ENCODE measurements around the gene IRX5. TPM values are rescaled to one million over a fixed set of nuclear protein-coding genes. Genes with fewer than 3 reads are reported as not detected.

Gene IRX5
- total RNA-seq, 2 experiments from 2014 or later: not detected

- H3K9me3 Mint-ChIP-seq: peaks cover 5% of the 10 kb centered on the region
- H3K4me1 Mint-ChIP-seq (ENCODE audit: low read depth): no peaks in the 10 kb centered on the region
- TF ChIP-seq, protein P1, sequence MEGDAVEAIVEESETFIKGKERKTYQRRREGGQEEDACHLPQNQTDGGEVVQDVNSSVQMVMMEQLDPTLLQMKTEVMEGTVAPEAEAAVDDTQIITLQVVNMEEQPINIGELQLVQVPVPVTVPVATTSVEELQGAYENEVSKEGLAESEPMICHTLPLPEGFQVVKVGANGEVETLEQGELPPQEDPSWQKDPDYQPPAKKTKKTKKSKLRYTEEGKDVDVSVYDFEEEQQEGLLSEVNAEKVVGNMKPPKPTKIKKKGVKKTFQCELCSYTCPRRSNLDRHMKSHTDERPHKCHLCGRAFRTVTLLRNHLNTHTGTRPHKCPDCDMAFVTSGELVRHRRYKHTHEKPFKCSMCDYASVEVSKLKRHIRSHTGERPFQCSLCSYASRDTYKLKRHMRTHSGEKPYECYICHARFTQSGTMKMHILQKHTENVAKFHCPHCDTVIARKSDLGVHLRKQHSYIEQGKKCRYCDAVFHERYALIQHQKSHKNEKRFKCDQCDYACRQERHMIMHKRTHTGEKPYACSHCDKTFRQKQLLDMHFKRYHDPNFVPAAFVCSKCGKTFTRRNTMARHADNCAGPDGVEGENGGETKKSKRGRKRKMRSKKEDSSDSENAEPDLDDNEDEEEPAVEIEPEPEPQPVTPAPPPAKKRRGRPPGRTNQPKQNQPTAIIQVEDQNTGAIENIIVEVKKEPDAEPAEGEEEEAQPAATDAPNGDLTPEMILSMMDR (IDR thresholded peaks at IDR 0.05): no peak
- H3K36me3 Mint-ChIP-seq (ENCODE audit: low read depth): no peaks in the 10 kb centered on the region
- ChIA-PET CTCF (no interaction called here), POLR2A (no interaction called here)
- no peak overlapping the region for H3K27ac ChIP-seq (ENCODE audit: low read depth in 1 of 2, low read length in 2 of 2)
- intact Hi-C loops (cut with DNase I, micrococcal nuclease): no loop called here
- no peaks in the 10 kb centered on the region for H3K4me1 ChIP-seq (ENCODE audit: insufficient read depth, low read length)
- no peak overlapping the region for H3K4me3 Mint-ChIP-seq
- peaks cover 4 to 11% of the 10 kb centered on the region in 2 experiments for H3K9me3 ChIP-seq (ENCODE audit: control insufficient read depth in 1 of 2, insufficient read depth in 1 of 2, low read length in 2 of 2)
- no peaks in the 10 kb centered on the region for H3K27me3 ChIP-seq (ENCODE audit: control insufficient read depth in 1 of 2, insufficient read depth in 2 of 2, low read length in 2 of 2)
- DNase-seq (no peak), ATAC-seq (ENCODE audit: poor library complexity) (no peak)
- no peak overlapping the region for H3K27ac Mint-ChIP-seq
- no peaks in the 10 kb centered on the region for H3K36me3 ChIP-seq (ENCODE audit: insufficient read depth, low read length)
- no peak overlapping the region for H3K4me3 ChIP-seq (ENCODE audit: low read length)
- peaks cover 8% of the 10 kb centered on the region for H3K27me3 Mint-ChIP-seq
These were observed 27.6 kb upstream of the IRX5 start for GRCh38 chr16:54903047-54903446.

DNA sequence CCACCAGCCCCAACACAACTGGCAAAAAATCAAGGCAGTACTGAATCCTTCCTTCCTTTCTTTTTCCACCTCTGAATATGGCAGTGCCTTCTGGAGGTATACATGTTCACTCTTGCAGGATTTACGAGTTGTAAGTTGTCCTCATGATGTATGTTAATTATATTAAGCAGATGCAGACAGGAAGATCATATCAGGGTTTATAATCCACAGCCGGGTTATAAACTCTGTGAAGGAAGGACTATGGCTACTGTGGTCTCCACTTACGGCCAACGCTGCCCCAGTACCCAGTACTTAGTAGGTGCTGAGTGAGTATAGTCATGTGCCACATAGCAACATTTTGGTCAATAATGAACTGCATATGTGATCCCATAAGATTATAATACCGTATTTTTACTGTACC is 19.6 kb upstream of the IRX5 start:
- Mint-ChIP-seq H3K36me3 (ENCODE audit: low read depth) (no peaks in the 10 kb centered on the region), H3K4me1 (ENCODE audit: low read depth) (no peaks in the 10 kb centered on the region), H3K9me3 (no peaks in the 10 kb centered on the region), H3K27ac (no peak overlapping the region), H3K27me3 (peaks cover 29% of the 10 kb centered on the region), H3K4me3 (no peak overlapping the region)
- ChIA-PET CTCF (no interaction called here), POLR2A (no interaction called here)
- Histone ChIP-seq H3K4me3 (ENCODE audit: low read length) (no peak overlapping the region), H3K27ac (ENCODE audit: low read depth in 1 of 2, low read length in 2 of 2) (no peak overlapping the region), H3K27me3 (ENCODE audit: control insufficient read depth in 1 of 2, insufficient read depth in 2 of 2, low read length in 2 of 2) (peaks cover 0 to 8% of the 10 kb centered on the region in 2 experiments), H3K4me1 (ENCODE audit: insufficient read depth, low read length) (no peaks in the 10 kb centered on the region), H3K9me3 (ENCODE audit: control insufficient read depth in 1 of 2, insufficient read depth in 1 of 2, low read length in 2 of 2) (no peaks in the 10 kb centered on the region), H3K36me3 (ENCODE audit: insufficient read depth, low read length) (no peaks in the 10 kb centered on the region)
- intact Hi-C loops (cut with DNase I, micrococcal nuclease): no loop called here
- no peak for DNase-seq
- ATAC-seq (ENCODE audit: poor library complexity): no peak
- TF ChIP-seq, protein P1 (IDR thresholded peaks at IDR 0.05): no peak

DNA sequence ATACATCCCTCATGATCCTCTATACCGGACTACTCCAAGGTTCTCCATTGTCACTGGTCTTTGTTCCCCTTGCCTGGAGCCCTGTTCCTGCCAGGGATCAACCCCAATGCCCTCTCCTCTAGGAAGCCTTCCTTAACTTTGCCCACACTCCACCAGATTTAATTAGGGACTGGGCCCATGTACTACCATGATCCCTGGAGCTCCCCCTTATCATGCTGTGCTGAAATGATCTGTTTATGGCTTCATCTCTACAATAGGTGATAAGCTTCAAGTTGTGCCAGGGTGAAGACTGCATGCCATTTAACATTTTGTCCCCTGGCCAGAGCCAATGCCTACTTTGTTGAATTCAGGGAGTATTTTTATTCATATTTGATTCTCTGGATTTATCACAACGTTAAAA is 17.9 kb upstream of the IRX5 start:
- CTCF ChIA-PET: no interaction called here
- H3K36me3 Mint-ChIP-seq (ENCODE audit: low read depth): no peaks in the 10 kb centered on the region
- Histone ChIP-seq H3K4me1 (ENCODE audit: insufficient read depth, low read length) (no peaks in the 10 kb centered on the region), H3K4me3 (ENCODE audit: low read length) (no peak overlapping the region), H3K27ac (ENCODE audit: low read depth in 1 of 2, low read length in 2 of 2) (no peak overlapping the region), H3K9me3 (ENCODE audit: control insufficient read depth in 1 of 2, insufficient read depth in 1 of 2, low read length in 2 of 2) (peaks cover 0 to 4% of the 10 kb centered on the region in 2 experiments), H3K27me3 (ENCODE audit: control insufficient read depth in 1 of 2, insufficient read depth in 2 of 2, low read length in 2 of 2) (peaks cover 0 to 8% of the 10 kb centered on the region in 2 experiments), H3K36me3 (ENCODE audit: insufficient read depth, low read length) (no peaks in the 10 kb centered on the region)
- POLR2A ChIA-PET: no interaction called here
- no peaks in the 10 kb centered on the region for H3K9me3 Mint-ChIP-seq
- ATAC-seq (ENCODE audit: poor library complexity) (no peak), DNase-seq (no peak)
- H3K27ac Mint-ChIP-seq: no peak overlapping the region
- intact Hi-C loops (cut with DNase I, micrococcal nuclease): no loop called here
- H3K4me3 Mint-ChIP-seq: no peak overlapping the region
- peaks cover 28% of the 10 kb centered on the region for H3K27me3 Mint-ChIP-seq
- TF ChIP-seq, protein P1 (IDR thresholded peaks at IDR 0.05): no peak
- no peaks in the 10 kb centered on the region for H3K4me1 Mint-ChIP-seq (ENCODE audit: low read depth)

Data from CD4-positive, alpha-beta T cell (primary cell).